SH-SY5Y (cell line): Measurements from ENCODE around the gene PHC2.

Experiments
- GATA2 ChIP-seq: IDR thresholded peaks from 2 replicates; pipeline ENCODE4 v1.6.1; 2011; ENCODE audit warnings: mild to moderate bottlenecking, low read depth, low read length
- GATA3 ChIP-seq: IDR thresholded peaks from 2 replicates; pipeline ENCODE4 v1.6.1; 2011; ENCODE audit warnings: low read depth, mild to moderate bottlenecking, low read length, moderate library complexity

GRCh38 chr1:33393524-33393923 lies 37.4 kb downstream of the PHC2 start:
- TF ChIP-seq GATA3 (no peak), GATA2 (no peak)
